GM23338 (cell line): ENCODE results near the gene TACC3. TPM values are rescaled to one million over a fixed set of nuclear protein-coding genes. Genes with fewer than 3 reads are reported as not detected.

Experiments
- ATAC-seq: fragments of 200-7000 bp; cut with Tn5 transposase; 3 replicates; pipeline ENCODE4 v1.9.1; 2020
- DNase-seq: peaks from one replicate; pipeline ENCODE4 v3.0.0-alpha.2; 2015; ENCODE audit warnings: low spot score
- H2AFZ ChIP-seq: fragments of 200-600 bp; sonication (generic); 2 replicates; pipeline ENCODE4 v1.8.0; 2016; ENCODE audit warnings: antibody characterized with exemption, mild to moderate bottlenecking, moderate library complexity
- H3F3A ChIP-seq: fragments of 200-600 bp; sonication (generic); replicated peaks from 2 replicates; pipeline ENCODE4 v1.8.0; 2017; ENCODE audit warnings: antibody characterized with exemption, mixed run types, low read depth
- H3K27ac ChIP-seq: fragments of 200-600 bp; sonication (generic); 2 replicates; pipeline ENCODE4 v1.6.1; 2016; ENCODE audit warnings: low read depth
- H3K27me3 ChIP-seq: fragments of 200-600 bp; sonication (generic); 2 replicates; pipeline ENCODE4 v1.8.0; 2016; ENCODE audit warnings: mild to moderate bottlenecking, mixed run types, moderate library complexity; ENCODE audit not compliant: insufficient read depth
- H3K36me3 ChIP-seq: fragments of 200-600 bp; sonication (generic); 2 replicates; pipeline ENCODE4 v1.8.0; 2016; ENCODE audit warnings: mild to moderate bottlenecking; ENCODE audit not compliant: insufficient read depth
- H3K4me1 ChIP-seq: fragments of 200-600 bp; sonication (generic); 2 replicates; pipeline ENCODE4 v1.8.0; 2016; ENCODE audit warnings: mild to moderate bottlenecking, moderate library complexity; ENCODE audit not compliant: insufficient read depth
- H3K4me2 ChIP-seq: fragments of 200-600 bp; sonication (generic); 2 replicates; pipeline ENCODE4 v1.7.1; 2017; ENCODE audit warnings: mixed run types
- H3K4me3 ChIP-seq: fragments of 200-600 bp; sonication (generic); 2 replicates; pipeline ENCODE4 v1.6.1; 2016; ENCODE audit warnings: mixed run types
- H3K79me2 ChIP-seq: fragments of 200-600 bp; sonication (generic); replicated peaks from 2 replicates; pipeline ENCODE4 v1.8.0; 2017; ENCODE audit warnings: mild to moderate bottlenecking; ENCODE audit not compliant: insufficient read depth
- H3K9me2 ChIP-seq: fragments of 200-600 bp; sonication (generic); 2 replicates; pipeline ENCODE4 v1.8.0; 2017; ENCODE audit not compliant: insufficient read depth
- H4K20me1 ChIP-seq: fragments of 200-600 bp; sonication (generic); replicated peaks from 2 replicates; pipeline ENCODE4 v1.8.0; 2017; ENCODE audit warnings: mild to moderate bottlenecking; ENCODE audit not compliant: insufficient read depth
- H3K27ac Mint-ChIP-seq: 2 replicates; pipeline ENCODE4 v1.8.0; 2020; ENCODE audit warnings: inconsistent platforms, mild to moderate bottlenecking, moderate library complexity, mixed read lengths
- H3K27me3 Mint-ChIP-seq: 3 replicates; pipeline ENCODE4 v1.8.0; 2022; ENCODE audit warnings: low read depth, mild to moderate bottlenecking, moderate library complexity, mixed read lengths, inconsistent platforms; ENCODE audit not compliant: insufficient read depth, poor library complexity
- H3K36me3 Mint-ChIP-seq: 3 replicates; pipeline ENCODE4 v1.8.0; 2021; ENCODE audit warnings: low read depth, mild to moderate bottlenecking, inconsistent platforms, moderate library complexity, mixed read lengths
- H3K4me1 Mint-ChIP-seq: 3 replicates; pipeline ENCODE4 v1.8.0; 2020; ENCODE audit warnings: mild to moderate bottlenecking, inconsistent platforms, mixed read lengths
- H3K4me3 Mint-ChIP-seq: 3 replicates; pipeline ENCODE4 v1.8.0; 2021; ENCODE audit warnings: moderate library complexity, mild to moderate bottlenecking, inconsistent platforms, mixed read lengths
- H3K9me3 Mint-ChIP-seq: 3 replicates; pipeline ENCODE4 v1.8.0; 2020; ENCODE audit warnings: moderate library complexity, mild to moderate bottlenecking, inconsistent platforms, mixed read lengths
- EZH2 ChIP-seq: fragments of 200-600 bp; sonication (generic); IDR thresholded peaks from one replicate; pipeline ENCODE4 v1.8.0; 2017; ENCODE audit warnings: antibody characterized with exemption, mild to moderate bottlenecking, low read depth; ENCODE audit not compliant: unreplicated experiment
- EZH2phosphoT487 ChIP-seq: fragments of 200-600 bp; sonication (generic); IDR thresholded peaks from one replicate; pipeline ENCODE4 v1.8.1; 2018; ENCODE audit warnings: antibody characterized with exemption; ENCODE audit not compliant: unreplicated experiment
- JUNB ChIP-seq: IDR thresholded peaks from one replicate; pipeline ENCODE4 v1.6.1; 2016; ENCODE audit warnings: antibody characterized with exemption; ENCODE audit not compliant: unreplicated experiment
- NANOG ChIP-seq: IDR thresholded peaks from 2 replicates; pipeline ENCODE4 v1.6.1; 2016; ENCODE audit warnings: antibody characterized with exemption, borderline replicate concordance
- POLR2AphosphoS5 ChIP-seq: IDR thresholded peaks from 2 replicates; pipeline ENCODE4 v1.6.1; 2016; ENCODE audit warnings: antibody characterized with exemption, low read depth
- ZNF114 ChIP-seq: fragments of 250-450 bp; sonication (Bioruptor Pico); IDR thresholded peaks from 2 replicates; pipeline ENCODE4 v1.5.0; 2020; ENCODE audit warnings: mild to moderate bottlenecking, moderate library complexity
- ZNF331 ChIP-seq: fragments of 250-450 bp; sonication (Bioruptor Pico); IDR thresholded peaks from 2 replicates; pipeline ENCODE4 v1.5.0; 2020; ENCODE audit warnings: low read depth, mild to moderate bottlenecking, moderate library complexity
- polyA plus RNA-seq: library from polyadenylated mRNA; unstranded; fragments of >200 nt; fragmentation: Nextera tagmentation; extraction: Ambion mirVana; gene quantifications from 2 replicates; pipeline ENCODE4 v1.2.1, GENCODE V29; 2016
- total RNA-seq: library from RNA; depleted of rRNA; stranded (reverse); fragments of >200 nt; shearing (Covaris generic); gene quantifications from 2 replicates; pipeline ENCODE4 v1.2.3, GENCODE V29; 2014
- TF ChIP-seq, protein P1 (sequence below): IDR thresholded peaks from one replicate; pipeline ENCODE4 v1.6.1; 2018; ENCODE audit warnings: antibody characterized with exemption; ENCODE audit not compliant: unreplicated experiment
- TF ChIP-seq, protein P2 (sequence below), 2 experiments: fragments of 200-600 bp in 1 of 2; sonication (generic) in 1 of 2; conservative IDR thresholded peaks; 2 replicates each; pipeline versions ENCODE4 v1.5.1 to v1.6.1; 2016 to 2017; ENCODE audit warnings: antibody characterized with exemption in 2 of 2, low read depth in 2 of 2, mild to moderate bottlenecking in 2 of 2, moderate library complexity in 1 of 2
- TF ChIP-seq, protein P3 (sequence below): fragments of 250-450 bp; sonication (Bioruptor Pico); IDR thresholded peaks from 2 replicates; pipeline ENCODE4 v1.5.0; 2020; ENCODE audit warnings: mild to moderate bottlenecking, moderate library complexity

Gene TACC3
- total and polyA plus RNA-seq, 2 experiments from 2014 or later, result 120 TPM

DNA sequence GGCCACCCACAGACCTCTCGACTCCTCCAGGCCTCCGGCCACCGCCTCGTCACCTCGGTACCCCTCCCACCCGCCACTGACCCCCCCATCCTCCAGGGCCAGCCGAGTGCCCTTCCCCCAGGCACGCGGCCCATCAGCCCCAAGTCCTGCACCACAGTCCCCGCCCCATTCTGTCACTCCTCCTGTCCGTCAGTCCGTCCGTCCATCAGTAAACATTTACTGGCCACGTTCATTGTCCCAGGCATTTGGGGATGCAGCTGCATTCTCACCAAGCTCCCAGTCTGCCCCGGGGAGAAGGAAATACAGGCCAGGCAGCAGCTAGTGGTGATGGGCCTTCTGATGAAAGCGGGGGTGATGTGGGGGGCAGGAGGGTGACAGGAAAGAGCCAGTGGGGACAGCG is 36.5 kb downstream of the TACC3 start:
- Histone ChIP-seq H4K20me1 (no peaks in the 10 kb centered on the region), H3K9me2 (no peaks in the 10 kb centered on the region), H2AFZ (no peak overlapping the region), H3K79me2 (no peaks in the 10 kb centered on the region), H3K27me3 (no peaks in the 10 kb centered on the region), H3K4me3 (no peak overlapping the region), H3K27ac (no peak overlapping the region), H3K4me1 (0 out of 2 replicates have a peak, but pooled peaks cover under 1% of the 10 kb centered on the region), H3K4me2 (no peak overlapping the region), H3K36me3 (no peaks in the 10 kb centered on the region), H3F3A (no peaks in the 10 kb centered on the region)
- no peaks in the 10 kb centered on the region for H3K9me3 Mint-ChIP-seq
- H3K36me3 Mint-ChIP-seq, result no peaks in the 10 kb centered on the region
- no peak for DNase-seq
- H3K27me3 Mint-ChIP-seq, result no peaks in the 10 kb centered on the region
- no peak overlapping the region for H3K27ac Mint-ChIP-seq
- H3K4me1 Mint-ChIP-seq, result peaks cover 6% of the 10 kb centered on the region
- no peak for ATAC-seq
- H3K4me3 Mint-ChIP-seq, result no peak overlapping the region
- TF ChIP-seq ZNF331 (CRISPR knock-in tag) (no peak), POLR2AphosphoS5 (no peak), EZH2 (no peak), NANOG (no peak), JUNB (no peak), ZNF114 (no peak)
- TF ChIP-seq, protein P1, sequence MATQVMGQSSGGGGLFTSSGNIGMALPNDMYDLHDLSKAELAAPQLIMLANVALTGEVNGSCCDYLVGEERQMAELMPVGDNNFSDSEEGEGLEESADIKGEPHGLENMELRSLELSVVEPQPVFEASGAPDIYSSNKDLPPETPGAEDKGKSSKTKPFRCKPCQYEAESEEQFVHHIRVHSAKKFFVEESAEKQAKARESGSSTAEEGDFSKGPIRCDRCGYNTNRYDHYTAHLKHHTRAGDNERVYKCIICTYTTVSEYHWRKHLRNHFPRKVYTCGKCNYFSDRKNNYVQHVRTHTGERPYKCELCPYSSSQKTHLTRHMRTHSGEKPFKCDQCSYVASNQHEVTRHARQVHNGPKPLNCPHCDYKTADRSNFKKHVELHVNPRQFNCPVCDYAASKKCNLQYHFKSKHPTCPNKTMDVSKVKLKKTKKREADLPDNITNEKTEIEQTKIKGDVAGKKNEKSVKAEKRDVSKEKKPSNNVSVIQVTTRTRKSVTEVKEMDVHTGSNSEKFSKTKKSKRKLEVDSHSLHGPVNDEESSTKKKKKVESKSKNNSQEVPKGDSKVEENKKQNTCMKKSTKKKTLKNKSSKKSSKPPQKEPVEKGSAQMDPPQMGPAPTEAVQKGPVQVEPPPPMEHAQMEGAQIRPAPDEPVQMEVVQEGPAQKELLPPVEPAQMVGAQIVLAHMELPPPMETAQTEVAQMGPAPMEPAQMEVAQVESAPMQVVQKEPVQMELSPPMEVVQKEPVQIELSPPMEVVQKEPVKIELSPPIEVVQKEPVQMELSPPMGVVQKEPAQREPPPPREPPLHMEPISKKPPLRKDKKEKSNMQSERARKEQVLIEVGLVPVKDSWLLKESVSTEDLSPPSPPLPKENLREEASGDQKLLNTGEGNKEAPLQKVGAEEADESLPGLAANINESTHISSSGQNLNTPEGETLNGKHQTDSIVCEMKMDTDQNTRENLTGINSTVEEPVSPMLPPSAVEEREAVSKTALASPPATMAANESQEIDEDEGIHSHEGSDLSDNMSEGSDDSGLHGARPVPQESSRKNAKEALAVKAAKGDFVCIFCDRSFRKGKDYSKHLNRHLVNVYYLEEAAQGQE, result no peak
- TF ChIP-seq, protein P2, sequence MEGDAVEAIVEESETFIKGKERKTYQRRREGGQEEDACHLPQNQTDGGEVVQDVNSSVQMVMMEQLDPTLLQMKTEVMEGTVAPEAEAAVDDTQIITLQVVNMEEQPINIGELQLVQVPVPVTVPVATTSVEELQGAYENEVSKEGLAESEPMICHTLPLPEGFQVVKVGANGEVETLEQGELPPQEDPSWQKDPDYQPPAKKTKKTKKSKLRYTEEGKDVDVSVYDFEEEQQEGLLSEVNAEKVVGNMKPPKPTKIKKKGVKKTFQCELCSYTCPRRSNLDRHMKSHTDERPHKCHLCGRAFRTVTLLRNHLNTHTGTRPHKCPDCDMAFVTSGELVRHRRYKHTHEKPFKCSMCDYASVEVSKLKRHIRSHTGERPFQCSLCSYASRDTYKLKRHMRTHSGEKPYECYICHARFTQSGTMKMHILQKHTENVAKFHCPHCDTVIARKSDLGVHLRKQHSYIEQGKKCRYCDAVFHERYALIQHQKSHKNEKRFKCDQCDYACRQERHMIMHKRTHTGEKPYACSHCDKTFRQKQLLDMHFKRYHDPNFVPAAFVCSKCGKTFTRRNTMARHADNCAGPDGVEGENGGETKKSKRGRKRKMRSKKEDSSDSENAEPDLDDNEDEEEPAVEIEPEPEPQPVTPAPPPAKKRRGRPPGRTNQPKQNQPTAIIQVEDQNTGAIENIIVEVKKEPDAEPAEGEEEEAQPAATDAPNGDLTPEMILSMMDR (conservative IDR thresholded peaks at IDR 0.05; ENCODE audit: low read depth in 2 of 2), result no peak

DNA sequence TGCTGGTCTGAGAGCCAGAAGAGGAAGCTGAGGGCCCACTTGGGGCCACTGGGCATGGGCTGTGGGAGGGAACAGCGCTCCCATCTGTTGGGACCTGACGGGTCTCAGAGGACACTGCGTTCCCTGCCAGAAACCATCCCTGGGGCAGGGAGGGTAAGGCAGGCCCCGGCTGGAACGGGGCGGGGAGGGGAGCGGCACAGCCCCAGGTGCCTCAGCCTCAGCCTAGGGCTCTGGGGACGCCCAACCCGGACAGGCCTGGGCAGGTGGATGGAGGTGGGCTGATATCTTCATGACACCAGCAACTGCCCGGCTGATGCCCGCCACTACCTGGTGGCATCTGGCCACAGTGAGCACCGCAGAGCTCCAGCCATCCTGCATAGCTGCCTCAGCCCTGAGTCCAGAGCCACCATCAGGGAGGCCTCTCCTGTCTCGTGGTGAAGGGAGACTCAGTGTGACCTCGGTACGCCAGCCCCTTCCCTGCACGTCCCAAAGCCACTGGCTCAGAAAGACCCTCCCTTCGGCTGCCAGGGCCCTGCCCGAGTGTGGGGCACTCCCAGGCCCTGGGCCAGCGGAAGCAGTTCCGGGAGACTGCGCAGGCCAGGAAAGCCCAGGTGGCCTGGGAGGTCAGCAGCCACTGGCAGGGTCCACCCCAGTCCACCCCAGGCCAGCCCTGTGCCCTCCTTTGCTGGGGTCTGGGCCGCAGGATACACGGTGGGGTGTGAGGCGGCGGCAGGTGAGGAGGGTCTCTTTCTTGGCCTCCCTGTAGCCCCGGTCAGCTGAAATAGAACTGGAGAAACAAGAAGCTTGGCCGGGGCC is 37.2 kb downstream of the TACC3 start:
- Histone ChIP-seq H3K36me3 (no peaks in the 10 kb centered on the region), H4K20me1 (no peaks in the 10 kb centered on the region), H3K4me1 (0 out of 2 replicates have a peak, but pooled peaks cover 4% of the 10 kb centered on the region), H3K4me3 (no peak overlapping the region), H3K27ac (no peak overlapping the region), H3F3A (no peaks in the 10 kb centered on the region), H3K9me2 (no peaks in the 10 kb centered on the region), H3K79me2 (no peaks in the 10 kb centered on the region), H3K27me3 (no peaks in the 10 kb centered on the region), H3K4me2 (no peak overlapping the region), H2AFZ (no peak overlapping the region)
- Mint-ChIP-seq H3K27me3 (no peaks in the 10 kb centered on the region), H3K4me3 (no peak overlapping the region), H3K9me3 (no peaks in the 10 kb centered on the region), H3K4me1 (peaks cover 6% of the 10 kb centered on the region), H3K36me3 (no peaks in the 10 kb centered on the region), H3K27ac (no peak overlapping the region)
- no peak for DNase-seq
- no peak for ATAC-seq
- no peak for TF ChIP-seq ZNF114
- TF ChIP-seq EZH2phosphoT487, result no peak
- TF ChIP-seq, protein P3, sequence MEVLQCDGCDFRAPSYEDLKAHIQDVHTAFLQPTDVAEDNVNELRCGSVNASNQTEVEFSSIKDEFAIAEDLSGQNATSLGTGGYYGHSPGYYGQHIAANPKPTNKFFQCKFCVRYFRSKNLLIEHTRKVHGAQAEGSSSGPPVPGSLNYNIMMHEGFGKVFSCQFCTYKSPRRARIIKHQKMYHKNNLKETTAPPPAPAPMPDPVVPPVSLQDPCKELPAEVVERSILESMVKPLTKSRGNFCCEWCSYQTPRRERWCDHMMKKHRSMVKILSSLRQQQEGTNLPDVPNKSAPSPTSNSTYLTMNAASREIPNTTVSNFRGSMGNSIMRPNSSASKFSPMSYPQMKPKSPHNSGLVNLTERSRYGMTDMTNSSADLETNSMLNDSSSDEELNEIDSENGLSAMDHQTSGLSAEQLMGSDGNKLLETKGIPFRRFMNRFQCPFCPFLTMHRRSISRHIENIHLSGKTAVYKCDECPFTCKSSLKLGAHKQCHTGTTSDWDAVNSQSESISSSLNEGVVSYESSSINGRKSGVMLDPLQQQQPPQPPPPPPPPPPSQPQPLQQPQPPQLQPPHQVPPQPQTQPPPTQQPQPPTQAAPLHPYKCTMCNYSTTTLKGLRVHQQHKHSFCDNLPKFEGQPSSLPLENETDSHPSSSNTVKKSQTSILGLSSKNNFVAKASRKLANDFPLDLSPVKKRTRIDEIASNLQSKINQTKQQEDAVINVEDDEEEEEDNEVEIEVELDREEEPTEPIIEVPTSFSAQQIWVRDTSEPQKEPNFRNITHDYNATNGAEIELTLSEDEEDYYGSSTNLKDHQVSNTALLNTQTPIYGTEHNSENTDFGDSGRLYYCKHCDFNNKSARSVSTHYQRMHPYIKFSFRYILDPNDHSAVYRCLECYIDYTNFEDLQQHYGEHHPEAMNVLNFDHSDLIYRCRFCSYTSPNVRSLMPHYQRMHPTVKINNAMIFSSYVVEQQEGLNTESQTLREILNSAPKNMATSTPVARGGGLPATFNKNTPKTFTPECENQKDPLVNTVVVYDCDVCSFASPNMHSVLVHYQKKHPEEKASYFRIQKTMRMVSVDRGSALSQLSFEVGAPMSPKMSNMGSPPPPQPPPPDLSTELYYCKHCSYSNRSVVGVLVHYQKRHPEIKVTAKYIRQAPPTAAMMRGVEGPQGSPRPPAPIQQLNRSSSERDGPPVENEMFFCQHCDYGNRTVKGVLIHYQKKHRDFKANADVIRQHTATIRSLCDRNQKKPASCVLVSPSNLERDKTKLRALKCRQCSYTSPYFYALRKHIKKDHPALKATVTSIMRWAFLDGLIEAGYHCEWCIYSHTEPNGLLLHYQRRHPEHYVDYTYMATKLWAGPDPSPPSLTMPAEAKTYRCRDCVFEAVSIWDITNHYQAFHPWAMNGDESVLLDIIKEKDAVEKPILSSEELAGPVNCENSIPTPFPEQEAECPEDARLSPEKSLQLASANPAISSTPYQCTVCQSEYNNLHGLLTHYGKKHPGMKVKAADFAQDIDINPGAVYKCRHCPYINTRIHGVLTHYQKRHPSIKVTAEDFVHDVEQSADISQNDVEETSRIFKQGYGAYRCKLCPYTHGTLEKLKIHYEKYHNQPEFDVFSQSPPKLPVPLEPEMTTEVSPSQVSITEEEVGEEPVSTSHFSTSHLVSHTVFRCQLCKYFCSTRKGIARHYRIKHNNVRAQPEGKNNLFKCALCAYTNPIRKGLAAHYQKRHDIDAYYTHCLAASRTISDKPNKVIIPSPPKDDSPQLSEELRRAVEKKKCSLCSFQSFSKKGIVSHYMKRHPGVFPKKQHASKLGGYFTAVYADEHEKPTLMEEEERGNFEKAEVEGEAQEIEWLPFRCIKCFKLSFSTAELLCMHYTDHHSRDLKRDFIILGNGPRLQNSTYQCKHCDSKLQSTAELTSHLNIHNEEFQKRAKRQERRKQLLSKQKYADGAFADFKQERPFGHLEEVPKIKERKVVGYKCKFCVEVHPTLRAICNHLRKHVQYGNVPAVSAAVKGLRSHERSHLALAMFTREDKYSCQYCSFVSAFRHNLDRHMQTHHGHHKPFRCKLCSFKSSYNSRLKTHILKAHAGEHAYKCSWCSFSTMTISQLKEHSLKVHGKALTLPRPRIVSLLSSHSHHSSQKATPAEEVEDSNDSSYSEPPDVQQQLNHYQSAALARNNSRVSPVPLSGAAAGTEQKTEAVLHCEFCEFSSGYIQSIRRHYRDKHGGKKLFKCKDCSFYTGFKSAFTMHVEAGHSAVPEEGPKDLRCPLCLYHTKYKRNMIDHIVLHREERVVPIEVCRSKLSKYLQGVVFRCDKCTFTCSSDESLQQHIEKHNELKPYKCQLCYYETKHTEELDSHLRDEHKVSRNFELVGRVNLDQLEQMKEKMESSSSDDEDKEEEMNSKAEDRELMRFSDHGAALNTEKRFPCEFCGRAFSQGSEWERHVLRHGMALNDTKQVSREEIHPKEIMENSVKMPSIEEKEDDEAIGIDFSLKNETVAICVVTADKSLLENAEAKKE (CRISPR knock-in tag), result no peak
